HEK293 (cell line): ENCODE data around the gene BCL6B.
A peak's percentile ranks its signal among the peaks of the same experiment; 100 is the strongest.

Experiments
- GLI2 ChIP-seq: fragments of 450-650 bp; formaldehyde crosslinking; IDR thresholded peaks from 2 replicates; pipeline ENCODE4; 2017; ENCODE audit warnings: missing biosample characterization, missing genetic modification characterization, low read depth, borderline replicate concordance
- GLI4 ChIP-seq: fragments of 450-650 bp; formaldehyde crosslinking; IDR thresholded peaks from 2 replicates; pipeline ENCODE4 v1.5.1; 2016; ENCODE audit warnings: missing biosample characterization, missing genetic modification characterization
- GLIS1 ChIP-seq: fragments of 450-650 bp; formaldehyde crosslinking; IDR thresholded peaks from 2 replicates; pipeline ENCODE4 v1.5.1; 2016; ENCODE audit warnings: missing biosample characterization, missing genetic modification characterization
- IKZF3 ChIP-seq: fragments of 450-650 bp; IDR thresholded peaks from 2 replicates; pipeline ENCODE4 v1.5.0; 2018; ENCODE audit warnings: missing biosample characterization, mild to moderate bottlenecking, missing genetic modification characterization, moderate library complexity
- KLF16 ChIP-seq: fragments of 450-650 bp; formaldehyde crosslinking; IDR thresholded peaks from 2 replicates; pipeline ENCODE4 v1.5.1; 2017; ENCODE audit warnings: missing biosample characterization, missing genetic modification characterization
- KLF8 ChIP-seq: fragments of 450-650 bp; formaldehyde crosslinking; IDR thresholded peaks from 2 replicates; pipeline ENCODE4 v1.5.1; 2016; ENCODE audit warnings: missing biosample characterization, missing genetic modification characterization
- WT1 ChIP-seq: fragments of 450-650 bp; formaldehyde crosslinking; IDR thresholded peaks from 2 replicates; pipeline ENCODE4 v1.5.1; 2016; ENCODE audit warnings: missing biosample characterization, missing genetic modification characterization
- ZBTB17 ChIP-seq: fragments of 450-650 bp; formaldehyde crosslinking; IDR thresholded peaks from 2 replicates; pipeline ENCODE4 v1.5.1; 2016; ENCODE audit warnings: missing biosample characterization, missing genetic modification characterization
- ZBTB8A ChIP-seq: fragments of 450-650 bp; formaldehyde crosslinking; IDR thresholded peaks from 2 replicates; pipeline ENCODE4 v1.5.1; 2016; ENCODE audit warnings: missing biosample characterization, missing genetic modification characterization
- ZEB2 ChIP-seq: fragments of 450-650 bp; formaldehyde crosslinking; IDR thresholded peaks from 2 replicates; pipeline ENCODE4 v1.5.1; 2016; ENCODE audit warnings: missing biosample characterization, missing genetic modification characterization
- ZIC2 ChIP-seq: fragments of 450-650 bp; formaldehyde crosslinking; IDR thresholded peaks from 2 replicates; pipeline ENCODE4 v1.5.1; 2016; ENCODE audit warnings: missing biosample characterization, missing genetic modification characterization
- ZNF114 ChIP-seq: fragments of 450-650 bp; formaldehyde crosslinking; IDR thresholded peaks from 2 replicates; pipeline ENCODE4 v1.5.0; 2017; ENCODE audit warnings: missing biosample characterization, missing genetic modification characterization
- ZNF140 ChIP-seq: fragments of 450-650 bp; formaldehyde crosslinking; IDR thresholded peaks from 2 replicates; pipeline ENCODE4 v1.5.1; 2016; ENCODE audit warnings: missing biosample characterization, missing genetic modification characterization
- ZNF184 ChIP-seq: fragments of 450-650 bp; IDR thresholded peaks from 2 replicates; pipeline ENCODE4 v1.5.1; 2018; ENCODE audit warnings: missing biosample characterization, mild to moderate bottlenecking, missing genetic modification characterization
- ZNF248 ChIP-seq: fragments of 450-650 bp; formaldehyde crosslinking; IDR thresholded peaks from 2 replicates; pipeline ENCODE4 v1.5.1; 2017; ENCODE audit warnings: missing biosample characterization, missing genetic modification characterization
- ZNF335 ChIP-seq: fragments of 450-650 bp; formaldehyde crosslinking; conservative IDR thresholded peaks from 2 replicates; pipeline ENCODE4 v1.5.1; 2016; ENCODE audit warnings: missing biosample characterization, missing genetic modification characterization
- ZNF341 ChIP-seq: fragments of 450-650 bp; formaldehyde crosslinking; IDR thresholded peaks from 2 replicates; pipeline ENCODE4; 2016; ENCODE audit warnings: low read depth, missing biosample characterization, missing genetic modification characterization
- ZNF501 ChIP-seq: fragments of 450-650 bp; formaldehyde crosslinking; IDR thresholded peaks from 2 replicates; pipeline ENCODE4 v1.5.1; 2016; ENCODE audit warnings: missing biosample characterization, missing genetic modification characterization
- ZNF561 ChIP-seq: fragments of 450-650 bp; IDR thresholded peaks from 2 replicates; pipeline ENCODE4 v1.5.1; 2018; ENCODE audit warnings: missing biosample characterization, missing genetic modification characterization, borderline replicate concordance
- ZNF600 ChIP-seq: fragments of 450-650 bp; formaldehyde crosslinking; IDR thresholded peaks from 2 replicates; pipeline ENCODE4 v1.5.1; 2016; ENCODE audit warnings: missing biosample characterization, missing genetic modification characterization
- ZNF621 ChIP-seq: fragments of 450-650 bp; formaldehyde crosslinking; IDR thresholded peaks from 2 replicates; pipeline ENCODE4 v1.5.1; 2017; ENCODE audit warnings: missing biosample characterization, missing genetic modification characterization
- ZNF623 ChIP-seq: fragments of 450-650 bp; formaldehyde crosslinking; IDR thresholded peaks from 2 replicates; pipeline ENCODE4 v1.5.1; 2016; ENCODE audit warnings: missing biosample characterization, missing genetic modification characterization
- ZNF639 ChIP-seq: fragments of 450-650 bp; formaldehyde crosslinking; IDR thresholded peaks from 2 replicates; pipeline ENCODE4 v1.5.1; 2016; ENCODE audit warnings: missing biosample characterization, missing genetic modification characterization
- ZNF660 ChIP-seq: fragments of 450-650 bp; IDR thresholded peaks from 2 replicates; pipeline ENCODE4 v1.5.1; 2018; ENCODE audit warnings: missing biosample characterization, mild to moderate bottlenecking, missing genetic modification characterization
- ZNF664 ChIP-seq: fragments of 450-650 bp; formaldehyde crosslinking; IDR thresholded peaks from 2 replicates; pipeline ENCODE4 v1.5.1; 2016; ENCODE audit warnings: missing biosample characterization, missing genetic modification characterization
- ZNF830 ChIP-seq: fragments of 450-650 bp; IDR thresholded peaks from 2 replicates; pipeline ENCODE4 v1.5.0; 2018; ENCODE audit warnings: missing biosample characterization, missing genetic modification characterization, low read depth, mild to moderate bottlenecking, moderate library complexity
- ZSCAN5A ChIP-seq: fragments of 450-650 bp; formaldehyde crosslinking; IDR thresholded peaks from 2 replicates; pipeline ENCODE4 v1.5.1; 2016; ENCODE audit warnings: missing biosample characterization, missing genetic modification characterization
- TF ChIP-seq, protein P1 (sequence below): fragments of 450-650 bp; formaldehyde crosslinking; IDR thresholded peaks from 2 replicates; pipeline ENCODE4 v1.5.1; 2016; ENCODE audit warnings: missing biosample characterization, missing genetic modification characterization
- TF ChIP-seq, protein P2 (sequence below): fragments of 450-650 bp; IDR thresholded peaks from 2 replicates; pipeline ENCODE4 v1.5.1; 2018; ENCODE audit warnings: missing biosample characterization, missing genetic modification characterization
- TF ChIP-seq, protein P3 (sequence below): sonication (generic); formaldehyde crosslinking; IDR thresholded peaks from 2 replicates; pipeline ENCODE4 v1.8.1; 2022; ENCODE audit warnings: mild to moderate bottlenecking, moderate library complexity, missing genetic modification reagents
- TF ChIP-seq, protein P4 (sequence below): fragments of 450-650 bp; formaldehyde crosslinking; IDR thresholded peaks from 2 replicates; pipeline ENCODE4 v1.5.1; 2016; ENCODE audit warnings: missing biosample characterization, missing genetic modification characterization, low read depth

Gene BCL6B

GRCh38 chr17:7035591-7036368 lies 12.9 kb downstream of the BCL6B start, which contains the start of gene SLC16A13 (continued):
- TF ChIP-seq, protein P1, sequence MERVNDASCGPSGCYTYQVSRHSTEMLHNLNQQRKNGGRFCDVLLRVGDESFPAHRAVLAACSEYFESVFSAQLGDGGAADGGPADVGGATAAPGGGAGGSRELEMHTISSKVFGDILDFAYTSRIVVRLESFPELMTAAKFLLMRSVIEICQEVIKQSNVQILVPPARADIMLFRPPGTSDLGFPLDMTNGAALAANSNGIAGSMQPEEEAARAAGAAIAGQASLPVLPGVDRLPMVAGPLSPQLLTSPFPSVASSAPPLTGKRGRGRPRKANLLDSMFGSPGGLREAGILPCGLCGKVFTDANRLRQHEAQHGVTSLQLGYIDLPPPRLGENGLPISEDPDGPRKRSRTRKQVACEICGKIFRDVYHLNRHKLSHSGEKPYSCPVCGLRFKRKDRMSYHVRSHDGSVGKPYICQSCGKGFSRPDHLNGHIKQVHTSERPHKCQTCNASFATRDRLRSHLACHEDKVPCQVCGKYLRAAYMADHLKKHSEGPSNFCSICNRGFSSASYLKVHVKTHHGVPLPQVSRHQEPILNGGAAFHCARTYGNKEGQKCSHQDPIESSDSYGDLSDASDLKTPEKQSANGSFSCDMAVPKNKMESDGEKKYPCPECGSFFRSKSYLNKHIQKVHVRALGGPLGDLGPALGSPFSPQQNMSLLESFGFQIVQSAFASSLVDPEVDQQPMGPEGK = peak; percentile 92
- TF ChIP-seq, protein P2, sequence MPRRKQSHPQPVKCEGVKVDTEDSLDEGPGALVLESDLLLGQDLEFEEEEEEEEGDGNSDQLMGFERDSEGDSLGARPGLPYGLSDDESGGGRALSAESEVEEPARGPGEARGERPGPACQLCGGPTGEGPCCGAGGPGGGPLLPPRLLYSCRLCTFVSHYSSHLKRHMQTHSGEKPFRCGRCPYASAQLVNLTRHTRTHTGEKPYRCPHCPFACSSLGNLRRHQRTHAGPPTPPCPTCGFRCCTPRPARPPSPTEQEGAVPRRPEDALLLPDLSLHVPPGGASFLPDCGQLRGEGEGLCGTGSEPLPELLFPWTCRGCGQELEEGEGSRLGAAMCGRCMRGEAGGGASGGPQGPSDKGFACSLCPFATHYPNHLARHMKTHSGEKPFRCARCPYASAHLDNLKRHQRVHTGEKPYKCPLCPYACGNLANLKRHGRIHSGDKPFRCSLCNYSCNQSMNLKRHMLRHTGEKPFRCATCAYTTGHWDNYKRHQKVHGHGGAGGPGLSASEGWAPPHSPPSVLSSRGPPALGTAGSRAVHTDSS = no peak
- peak; percentile 64 for TF ChIP-seq ZEB2
- no peak for TF ChIP-seq ZNF664 (tag by site-specific recombination)
- no peak for TF ChIP-seq ZNF140 (tag by site-specific recombination)
- TF ChIP-seq ZBTB8A (tag by site-specific recombination) = peak; percentile 84
- TF ChIP-seq GLI4 = no peak
- peak; percentile 43; the same call in 1 of the 2 replicates for TF ChIP-seq ZNF561 (tag by site-specific recombination)
- TF ChIP-seq ZNF660 = peak; percentile 29; the same call in 1 of the 2 replicates
- 0 out of 2 replicates have a peak, but pooled peaks have one; percentile 15 for TF ChIP-seq ZNF639 (tag by site-specific recombination)
- no peak for TF ChIP-seq ZNF114 (tag by site-specific recombination)
- TF ChIP-seq ZNF623 (tag by site-specific recombination) = no peak
- TF ChIP-seq ZNF830 (tag by site-specific recombination) = no peak
- no peak for TF ChIP-seq ZNF184 (tag by site-specific recombination)
- no peak for TF ChIP-seq ZNF248
- TF ChIP-seq, protein P3, sequence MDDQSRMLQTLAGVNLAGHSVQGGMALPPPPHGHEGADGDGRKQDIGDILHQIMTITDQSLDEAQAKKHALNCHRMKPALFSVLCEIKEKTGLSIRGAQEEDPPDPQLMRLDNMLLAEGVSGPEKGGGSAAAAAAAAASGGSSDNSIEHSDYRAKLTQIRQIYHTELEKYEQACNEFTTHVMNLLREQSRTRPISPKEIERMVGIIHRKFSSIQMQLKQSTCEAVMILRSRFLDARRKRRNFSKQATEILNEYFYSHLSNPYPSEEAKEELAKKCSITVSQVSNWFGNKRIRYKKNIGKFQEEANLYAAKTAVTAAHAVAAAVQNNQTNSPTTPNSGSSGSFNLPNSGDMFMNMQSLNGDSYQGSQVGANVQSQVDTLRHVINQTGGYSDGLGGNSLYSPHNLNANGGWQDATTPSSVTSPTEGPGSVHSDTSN (CRISPR knock-in tag) = no peak
- TF ChIP-seq ZNF335 (tag by site-specific recombination) = peak; percentile 94
- TF ChIP-seq ZNF600 (tag by site-specific recombination) = peak; percentile 9; the same call in 1 of the 2 replicates
- TF ChIP-seq ZNF341 = 0 out of 2 replicates have a peak, but pooled peaks have one; percentile 3
- TF ChIP-seq, protein P4, sequence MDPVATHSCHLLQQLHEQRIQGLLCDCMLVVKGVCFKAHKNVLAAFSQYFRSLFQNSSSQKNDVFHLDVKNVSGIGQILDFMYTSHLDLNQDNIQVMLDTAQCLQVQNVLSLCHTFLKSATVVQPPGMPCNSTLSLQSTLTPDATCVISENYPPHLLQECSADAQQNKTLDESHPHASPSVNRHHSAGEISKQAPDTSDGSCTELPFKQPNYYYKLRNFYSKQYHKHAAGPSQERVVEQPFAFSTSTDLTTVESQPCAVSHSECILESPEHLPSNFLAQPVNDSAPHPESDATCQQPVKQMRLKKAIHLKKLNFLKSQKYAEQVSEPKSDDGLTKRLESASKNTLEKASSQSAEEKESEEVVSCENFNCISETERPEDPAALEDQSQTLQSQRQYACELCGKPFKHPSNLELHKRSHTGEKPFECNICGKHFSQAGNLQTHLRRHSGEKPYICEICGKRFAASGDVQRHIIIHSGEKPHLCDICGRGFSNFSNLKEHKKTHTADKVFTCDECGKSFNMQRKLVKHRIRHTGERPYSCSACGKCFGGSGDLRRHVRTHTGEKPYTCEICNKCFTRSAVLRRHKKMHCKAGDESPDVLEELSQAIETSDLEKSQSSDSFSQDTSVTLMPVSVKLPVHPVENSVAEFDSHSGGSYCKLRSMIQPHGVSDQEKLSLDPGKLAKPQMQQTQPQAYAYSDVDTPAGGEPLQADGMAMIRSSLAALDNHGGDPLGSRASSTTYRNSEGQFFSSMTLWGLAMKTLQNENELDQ = no peak
- TF ChIP-seq ZSCAN5A (tag by site-specific recombination) = no peak
- TF ChIP-seq GLIS1 (tag by site-specific recombination) = peak; percentile 73
- TF ChIP-seq ZNF501 (tag by site-specific recombination) = peak; percentile 60; the same call in 1 of the 2 replicates
- no peak for TF ChIP-seq GLI2 (tag by site-specific recombination)
- peak; percentile 81; the same call in 1 of the 2 replicates for TF ChIP-seq KLF8 (tag by site-specific recombination)
- TF ChIP-seq KLF16 = peak; percentile 22; the same call in 1 of the 2 replicates
- TF ChIP-seq IKZF3 (tag by site-specific recombination) = no peak
- no peak for TF ChIP-seq ZNF621
- TF ChIP-seq ZBTB17 (tag by site-specific recombination) = peak; percentile 97
- TF ChIP-seq ZIC2 (tag by site-specific recombination) = peak; percentile 25
- no peak for TF ChIP-seq WT1 (tag by site-specific recombination)
